ENCODE data around the gene GIMAP8. TPM values are rescaled to one million over a fixed set of nuclear protein-coding genes. Genes with fewer than 3 reads are reported as not detected.

The GIMAP8 gene
- total and polyA plus RNA-seq, 2 of the 8 experiments (the other 6 are each of a cell fraction or from before 2014, with no cell fraction given) = not detected

DNA sequence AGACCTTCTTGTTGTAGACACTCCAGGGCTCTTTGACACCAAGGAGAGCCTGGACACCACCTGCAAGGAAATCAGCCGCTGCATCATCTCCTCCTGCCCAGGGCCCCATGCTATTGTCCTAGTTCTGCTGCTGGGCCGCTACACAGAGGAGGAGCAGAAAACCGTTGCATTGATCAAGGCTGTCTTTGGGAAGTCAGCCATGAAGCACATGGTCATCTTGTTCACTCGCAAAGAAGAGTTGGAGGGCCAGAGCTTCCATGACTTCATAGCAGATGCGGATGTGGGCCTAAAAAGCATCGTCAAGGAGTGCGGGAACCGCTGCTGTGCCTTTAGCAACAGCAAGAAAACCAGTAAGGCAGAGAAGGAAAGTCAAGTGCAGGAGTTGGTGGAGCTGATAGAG lies 69.7 kb downstream of the GIMAP8 start:
- no peak overlapping the region for H3K27ac ChIP-seq (ENCODE audit: low read depth, low read length)
- H3K18ac ChIP-seq (ENCODE audit: extremely low read depth, low read length) = no peak overlapping the region
- 0 out of 2 replicates have a peak overlapping the region, but pooled peaks have one; percentile 15 for H4K8ac ChIP-seq (ENCODE audit: extremely low read depth, insufficient read depth, low read length)
- TF ChIP-seq CBX8 (IDR thresholded peaks at IDR 0.05; ENCODE audit: borderline replicate concordance, low read depth, low read length) (no peak), BRCA1 (IDR thresholded peaks at IDR 0.05; ENCODE audit: low read depth, low read length) (no peak), PHF8 (conservative IDR thresholded peaks at IDR 0.05; ENCODE audit: low read depth, low read length) (no peak), EZH2 (IDR thresholded peaks at IDR 0.05; ENCODE audit: low read depth, low read length, severe bottlenecking) (no peak), KDM5A (IDR thresholded peaks at IDR 0.05; ENCODE audit: low read length) (no peak), KDM4A (IDR thresholded peaks at IDR 0.05; ENCODE audit: low read depth, low read length, severe bottlenecking) (no peak), SP1 (IDR thresholded peaks at IDR 0.05; ENCODE audit: low read depth, low read length) (no peak), ASH2L (IDR thresholded peaks at IDR 0.05; ENCODE audit: low read length) (no peak), SIRT6 (IDR thresholded peaks at IDR 0.05; ENCODE audit: low read length) (no peak), TAF1 (IDR thresholded peaks at IDR 0.05; ENCODE audit: low read depth, low read length) (no peak), BCL11A (IDR thresholded peaks at IDR 0.05; ENCODE audit: low read depth in 2 of 2, low read length in 2 of 2) (no peak), TCF12 (IDR thresholded peaks at IDR 0.05; ENCODE audit: low read depth, low read length) (no peak), CREB1 (IDR thresholded peaks at IDR 0.05) (no peak), CTBP2 (IDR thresholded peaks at IDR 0.05; ENCODE audit: borderline replicate concordance, insufficient read depth, insufficient read length, low read length) (no peak), MAFK (IDR thresholded peaks at IDR 0.05; ENCODE audit: low read depth, low read length) (no peak)
- no peaks in the 10 kb centered on the region for H3K27me3 ChIP-seq (replicated peaks in 1 of 4; ENCODE audit: control insufficient read depth in 3 of 4, extremely low read depth in 1 of 4, insufficient read depth in 3 of 4, low read length in 3 of 4)
- peak overlapping the region; percentile 91 for H3K4ac ChIP-seq (replicated peaks; ENCODE audit: insufficient read length, low read depth, low read length)
- no peak overlapping the region for H2BK20ac ChIP-seq (ENCODE audit: low read length)
- H2BK120ac ChIP-seq (replicated peaks; ENCODE audit: low read depth, low read length) = peak overlapping the region; percentile 69
- no peak overlapping the region for H3K56ac ChIP-seq (replicated peaks; ENCODE audit: insufficient read length, low read depth, low read length)
- H4K5ac ChIP-seq (ENCODE audit: insufficient read length, low read depth, low read length) = no peak overlapping the region
- no peaks in the 10 kb centered on the region for H3K79me1 ChIP-seq (ENCODE audit: low read depth, low read length)
- no peaks in the 10 kb centered on the region for H3K36me3 ChIP-seq (ENCODE audit: control insufficient read depth in 2 of 4, insufficient read depth in 4 of 4, low read length in 3 of 4)
- H2AK5ac ChIP-seq (ENCODE audit: low read depth, low read length) = no peak overlapping the region
- no peak overlapping the region for H3K4me3 ChIP-seq (ENCODE audit: extremely low read depth in 1 of 4, insufficient read depth in 2 of 4, low read depth in 3 of 4, low read length in 4 of 4)
- ChIA-PET CTCF (ENCODE audit: partially characterized antibody) (no interaction called here), POLR2A (ENCODE audit: partially characterized antibody) (no interaction called here)
- H4K20me1 ChIP-seq (replicated peaks in 1 of 2; ENCODE audit: control insufficient read depth in 1 of 2, insufficient read depth in 2 of 2, low read length in 2 of 2) = no peaks in the 10 kb centered on the region
- H3K23me2 ChIP-seq (ENCODE audit: low read depth, low read length) = no peaks in the 10 kb centered on the region
- H2BK12ac ChIP-seq (ENCODE audit: low read depth, low read length) = no peak overlapping the region
- DNase-seq (ENCODE audit: low read depth in 1 of 2, low spot score in 2 of 2) (no peak), FAIRE-seq (no peak)
- peak overlapping the region; percentile 46 for H4K91ac ChIP-seq (replicated peaks; ENCODE audit: insufficient read length, low read length)
- 83% methylated on average over 8 of the region's 8 CpGs; no CpG with 5 or more reads in 1 of the 2 experiments for WGBS, 2 experiments (ENCODE audit: extremely low coverage in 1 of 2, insufficient coverage in 1 of 2, insufficient read length in 1 of 2, insufficient replicate concordance in 2 of 2, low coverage in 1 of 2, low lambda C conversion rate in 2 of 2, missing lambda C conversion rate in 1 of 2)
- H2BK15ac ChIP-seq (ENCODE audit: low read length) = peak overlapping the region; percentile 19; the same call in 1 of the 2 replicates
- H3K4me1 ChIP-seq (replicated peaks in 1 of 4; ENCODE audit: control insufficient read depth in 3 of 4, insufficient read depth in 4 of 4, low read length in 3 of 4) = peaks cover 0 to 4% (median 3%) of the 10 kb centered on the region in 4 experiments; a peak in 2 of 7 replicates
- H3K14ac ChIP-seq (ENCODE audit: insufficient read length) = no peak overlapping the region
- H3K79me2 ChIP-seq (ENCODE audit: control insufficient read depth in 1 of 2, insufficient read depth in 2 of 2, low read length in 2 of 2) = no peaks in the 10 kb centered on the region
- H3K23ac ChIP-seq (ENCODE audit: insufficient read length) = no peak overlapping the region
- no peak overlapping the region for H3K4me2 ChIP-seq (ENCODE audit: insufficient read depth in 1 of 2, low read depth in 2 of 2, low read length in 2 of 2)
- no peak overlapping the region for H3K9ac ChIP-seq (replicated peaks in 1 of 4; ENCODE audit: extremely low read depth in 1 of 4, low read depth in 3 of 4, low read length in 3 of 4)
- no peaks in the 10 kb centered on the region for H3K9me3 ChIP-seq (ENCODE audit: insufficient read depth in 2 of 2, low read depth in 1 of 2, low read length in 1 of 2)
- no peak overlapping the region for H2BK5ac ChIP-seq (ENCODE audit: low read depth, low read length)
- H2AFZ ChIP-seq (ENCODE audit: low read length) = peak overlapping the region; percentile 85

Data from H1 (cell line).